NT2/D1 (cell line): Measurements from ENCODE around the gene IGSF9.

ENCODE experiments used
- SUZ12 ChIP-seq: IDR thresholded peaks from 2 replicates; pipeline ENCODE4 v1.6.1; 2011; ENCODE audit not compliant: insufficient read length, insufficient read depth; ENCODE audit errors: extremely low read depth
- YY1 ChIP-seq: IDR thresholded peaks from 2 replicates; pipeline ENCODE4 v1.6.1; 2011; ENCODE audit not compliant: insufficient read length, insufficient read depth
- ZNF274 ChIP-seq: IDR thresholded peaks from 2 replicates; pipeline ENCODE4 v1.6.1; 2011; ENCODE audit warnings: mild to moderate bottlenecking, low read depth, low read length

DNA sequence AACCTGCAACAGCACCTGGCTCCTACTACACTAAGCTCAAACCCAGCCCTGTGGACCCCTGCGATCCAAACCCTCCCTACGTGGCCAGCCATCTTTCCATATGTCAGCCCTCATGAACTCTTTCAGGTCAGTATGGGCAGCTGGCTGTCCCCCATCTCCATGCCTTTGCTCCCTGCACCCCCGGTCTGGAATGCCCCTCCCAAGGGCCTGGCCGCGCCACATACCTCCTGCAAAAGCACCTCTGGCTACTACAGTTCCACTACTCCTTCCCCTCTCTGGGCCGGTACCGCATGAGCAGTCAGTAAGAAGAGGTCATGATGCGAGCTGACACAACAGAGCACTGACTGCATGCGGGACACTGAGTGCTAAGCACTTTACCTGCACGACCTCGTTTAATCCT is 10.1 kb downstream of the IGSF9 start:
- TF ChIP-seq ZNF274 (no peak), YY1 (no peak), SUZ12 (no peak)
